WTC11 (cell line): Measurements from ENCODE around the gene TWIST2. TPM values are rescaled to one million over a fixed set of nuclear protein-coding genes. Genes with fewer than 3 reads are reported as not detected.

Experiments
- ATAC-seq: fragments of 200-7000 bp; cut with Tn5 transposase; 2 replicates; pipeline ENCODE4 v1.10.0; 2021; ENCODE audit warnings: mild to moderate bottlenecking, moderate library complexity
- CTCF ChIA-PET: fragments of 300-600 bp; sonication (Branson Sonifier 250); formaldehyde crosslinking; loops from one replicate; lab custom pipeline; 2021; ENCODE audit warnings: antibody characterized with exemption; lab: Charles Lee
- POLR2A ChIA-PET: fragments of 350-600 bp; sonication (Branson Sonifier 250); formaldehyde crosslinking; loops from one replicate; lab custom pipeline; 2021; ENCODE audit warnings: antibody characterized with exemption; lab: Charles Lee
- DNase-seq: peaks from one replicate; pipeline ENCODE4 v3.0.0; 2021; ENCODE audit warnings: low spot score
- H3K27ac Mint-ChIP-seq: 2 replicates; pipeline ENCODE4 v1.8.0; 2021; ENCODE audit warnings: mixed read lengths
- H3K27me3 Mint-ChIP-seq: 2 replicates; pipeline ENCODE4 v1.8.0; 2021; ENCODE audit warnings: low read depth, mild to moderate bottlenecking, moderate library complexity, mixed read lengths
- H3K36me3 Mint-ChIP-seq: 2 replicates; pipeline ENCODE4 v1.8.0; 2021; ENCODE audit warnings: mixed read lengths
- H3K4me1 Mint-ChIP-seq: 2 replicates; pipeline ENCODE4 v1.8.0; 2022; ENCODE audit warnings: mixed read lengths
- H3K4me3 Mint-ChIP-seq: 2 replicates; pipeline ENCODE4 v1.8.0; 2021; ENCODE audit warnings: mild to moderate bottlenecking, moderate library complexity, mixed read lengths
- H3K9me3 Mint-ChIP-seq: 2 replicates; pipeline ENCODE4 v1.8.0; 2021; ENCODE audit warnings: mixed read lengths
- CREB1 ChIP-seq: sonication (generic); formaldehyde crosslinking; IDR thresholded peaks from 2 replicates; pipeline ENCODE4 v1.8.0; 2023; ENCODE audit warnings: mild to moderate bottlenecking, missing genetic modification reagents
- JAZF1 ChIP-seq: fragments of 250-450 bp; sonication (Bioruptor Pico); IDR thresholded peaks from 2 replicates; pipeline ENCODE4 v1.9.0; 2021; ENCODE audit warnings: moderate library complexity, mild to moderate bottlenecking, inconsistent platforms
- KAT7 ChIP-seq: sonication (generic); formaldehyde crosslinking; IDR thresholded peaks from 2 replicates; pipeline ENCODE4 v1.8.1; 2023; ENCODE audit warnings: missing genetic modification reagents, mild to moderate bottlenecking, borderline replicate concordance
- MXD4 ChIP-seq: fragments of 250-450 bp; sonication (Bioruptor Pico); IDR thresholded peaks from 2 replicates; pipeline ENCODE4 v1.8.0; 2021; ENCODE audit warnings: mild to moderate bottlenecking, moderate library complexity, borderline replicate concordance
- NR2C2 ChIP-seq: sonication (generic); formaldehyde crosslinking; IDR thresholded peaks from 2 replicates; pipeline ENCODE4 v1.8.0; 2022; ENCODE audit warnings: mild to moderate bottlenecking, missing genetic modification reagents
- PRRX2 ChIP-seq: fragments of 250-450 bp; sonication (Bioruptor Pico); IDR thresholded peaks from 2 replicates; pipeline ENCODE4 v1.8.0; 2021; ENCODE audit warnings: mild to moderate bottlenecking
- SP1 ChIP-seq: sonication (generic); formaldehyde crosslinking; conservative IDR thresholded peaks from 2 replicates; pipeline ENCODE4 v1.8.1; 2022; ENCODE audit warnings: missing genetic modification reagents
- TP53 ChIP-seq: sonication (generic); formaldehyde crosslinking; IDR thresholded peaks from 2 replicates; pipeline ENCODE4 v1.8.1; 2023; ENCODE audit warnings: mild to moderate bottlenecking, missing genetic modification reagents
- ZNF671 ChIP-seq: fragments of 250-450 bp; sonication (Bioruptor Pico); IDR thresholded peaks from 2 replicates; pipeline ENCODE4 v1.8.0; 2021; ENCODE audit warnings: mild to moderate bottlenecking
- total RNA-seq: library from RNA; stranded (reverse); gene quantifications from 3 replicates; pipeline ENCODE4 v1.2.3, GENCODE V29; 2021
- TF ChIP-seq, protein P1 (sequence below): sonication (generic); formaldehyde crosslinking; IDR thresholded peaks from 2 replicates; pipeline ENCODE4 v1.8.0; 2023; ENCODE audit warnings: missing genetic modification reagents, mild to moderate bottlenecking, borderline replicate concordance
- TF ChIP-seq, protein P2 (sequence below): fragments of 250-450 bp; sonication (Bioruptor Pico); IDR thresholded peaks from 2 replicates; pipeline ENCODE4 v2.1.2; 2022; ENCODE audit warnings: mild to moderate bottlenecking, moderate library complexity
- TF ChIP-seq, protein P3 (sequence below): fragments of 250-450 bp; sonication (Bioruptor Pico); IDR thresholded peaks from 2 replicates; pipeline ENCODE4 v1.9.0; 2021; ENCODE audit warnings: moderate library complexity, mild to moderate bottlenecking, inconsistent platforms, borderline replicate concordance
- TF ChIP-seq, protein P4 (sequence below): fragments of 200-600 bp; IDR thresholded peaks from 2 replicates; pipeline ENCODE4 v1.8.0; 2022; ENCODE audit warnings: antibody characterized with exemption
- TF ChIP-seq, protein P5 (sequence below): sonication (generic); formaldehyde crosslinking; IDR thresholded peaks from 2 replicates; pipeline ENCODE4 v1.8.1; 2022; ENCODE audit warnings: low read depth, missing genetic modification reagents, borderline replicate concordance
- TF ChIP-seq, protein P6 (sequence below): sonication (generic); formaldehyde crosslinking; IDR thresholded peaks from 2 replicates; pipeline ENCODE4 v1.8.0; 2023; ENCODE audit warnings: mild to moderate bottlenecking, missing genetic modification reagents
- TF ChIP-seq, protein P7 (sequence below): sonication (generic); formaldehyde crosslinking; IDR thresholded peaks from 2 replicates; pipeline ENCODE4 v1.8.1; 2022; ENCODE audit warnings: missing genetic modification reagents, borderline replicate concordance

The TWIST2 gene
- total RNA-seq, 1 experiment from 2014 or later: 5.7 TPM

DNA sequence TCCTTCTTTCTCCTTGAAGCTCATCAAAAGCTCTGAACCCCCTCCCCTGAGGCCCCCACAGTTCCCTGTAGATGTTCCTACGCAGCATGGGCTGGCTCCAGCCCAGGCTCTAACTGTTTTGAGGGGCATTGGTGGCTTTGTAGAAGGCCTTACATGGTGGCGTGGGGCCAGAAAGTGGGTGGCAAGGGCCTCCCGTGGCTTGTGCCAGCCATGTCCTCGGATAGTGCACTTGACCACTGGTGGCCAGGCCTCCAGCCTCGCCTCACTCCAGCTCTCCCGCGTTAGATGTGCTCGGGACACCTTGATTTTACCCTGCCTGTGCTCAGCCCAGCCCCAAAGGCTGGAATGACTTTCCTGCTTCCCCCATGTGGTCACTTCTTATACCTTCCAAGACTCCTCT lies 92.9 kb downstream of the TWIST2 start (continued):
- TF ChIP-seq, protein P1, sequence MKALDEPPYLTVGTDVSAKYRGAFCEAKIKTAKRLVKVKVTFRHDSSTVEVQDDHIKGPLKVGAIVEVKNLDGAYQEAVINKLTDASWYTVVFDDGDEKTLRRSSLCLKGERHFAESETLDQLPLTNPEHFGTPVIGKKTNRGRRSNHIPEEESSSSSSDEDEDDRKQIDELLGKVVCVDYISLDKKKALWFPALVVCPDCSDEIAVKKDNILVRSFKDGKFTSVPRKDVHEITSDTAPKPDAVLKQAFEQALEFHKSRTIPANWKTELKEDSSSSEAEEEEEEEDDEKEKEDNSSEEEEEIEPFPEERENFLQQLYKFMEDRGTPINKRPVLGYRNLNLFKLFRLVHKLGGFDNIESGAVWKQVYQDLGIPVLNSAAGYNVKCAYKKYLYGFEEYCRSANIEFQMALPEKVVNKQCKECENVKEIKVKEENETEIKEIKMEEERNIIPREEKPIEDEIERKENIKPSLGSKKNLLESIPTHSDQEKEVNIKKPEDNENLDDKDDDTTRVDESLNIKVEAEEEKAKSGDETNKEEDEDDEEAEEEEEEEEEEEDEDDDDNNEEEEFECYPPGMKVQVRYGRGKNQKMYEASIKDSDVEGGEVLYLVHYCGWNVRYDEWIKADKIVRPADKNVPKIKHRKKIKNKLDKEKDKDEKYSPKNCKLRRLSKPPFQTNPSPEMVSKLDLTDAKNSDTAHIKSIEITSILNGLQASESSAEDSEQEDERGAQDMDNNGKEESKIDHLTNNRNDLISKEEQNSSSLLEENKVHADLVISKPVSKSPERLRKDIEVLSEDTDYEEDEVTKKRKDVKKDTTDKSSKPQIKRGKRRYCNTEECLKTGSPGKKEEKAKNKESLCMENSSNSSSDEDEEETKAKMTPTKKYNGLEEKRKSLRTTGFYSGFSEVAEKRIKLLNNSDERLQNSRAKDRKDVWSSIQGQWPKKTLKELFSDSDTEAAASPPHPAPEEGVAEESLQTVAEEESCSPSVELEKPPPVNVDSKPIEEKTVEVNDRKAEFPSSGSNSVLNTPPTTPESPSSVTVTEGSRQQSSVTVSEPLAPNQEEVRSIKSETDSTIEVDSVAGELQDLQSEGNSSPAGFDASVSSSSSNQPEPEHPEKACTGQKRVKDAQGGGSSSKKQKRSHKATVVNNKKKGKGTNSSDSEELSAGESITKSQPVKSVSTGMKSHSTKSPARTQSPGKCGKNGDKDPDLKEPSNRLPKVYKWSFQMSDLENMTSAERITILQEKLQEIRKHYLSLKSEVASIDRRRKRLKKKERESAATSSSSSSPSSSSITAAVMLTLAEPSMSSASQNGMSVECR (CRISPR knock-in tag): no peak
- TF ChIP-seq, protein P2, sequence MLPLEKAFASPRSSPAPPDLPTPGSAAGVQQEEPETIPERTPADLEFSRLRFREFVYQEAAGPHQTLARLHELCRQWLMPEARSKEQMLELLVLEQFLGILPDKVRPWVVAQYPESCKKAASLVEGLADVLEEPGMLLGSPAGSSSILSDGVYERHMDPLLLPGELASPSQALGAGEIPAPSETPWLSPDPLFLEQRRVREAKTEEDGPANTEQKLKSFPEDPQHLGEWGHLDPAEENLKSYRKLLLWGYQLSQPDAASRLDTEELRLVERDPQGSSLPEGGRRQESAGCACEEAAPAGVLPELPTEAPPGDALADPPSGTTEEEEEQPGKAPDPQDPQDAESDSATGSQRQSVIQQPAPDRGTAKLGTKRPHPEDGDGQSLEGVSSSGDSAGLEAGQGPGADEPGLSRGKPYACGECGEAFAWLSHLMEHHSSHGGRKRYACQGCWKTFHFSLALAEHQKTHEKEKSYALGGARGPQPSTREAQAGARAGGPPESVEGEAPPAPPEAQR (CRISPR knock-in tag): no peak
- TF ChIP-seq KAT7 (CRISPR knock-in tag) (no peak), ZNF671 (CRISPR knock-in tag) (no peak), SP1 (no peak)

DNA sequence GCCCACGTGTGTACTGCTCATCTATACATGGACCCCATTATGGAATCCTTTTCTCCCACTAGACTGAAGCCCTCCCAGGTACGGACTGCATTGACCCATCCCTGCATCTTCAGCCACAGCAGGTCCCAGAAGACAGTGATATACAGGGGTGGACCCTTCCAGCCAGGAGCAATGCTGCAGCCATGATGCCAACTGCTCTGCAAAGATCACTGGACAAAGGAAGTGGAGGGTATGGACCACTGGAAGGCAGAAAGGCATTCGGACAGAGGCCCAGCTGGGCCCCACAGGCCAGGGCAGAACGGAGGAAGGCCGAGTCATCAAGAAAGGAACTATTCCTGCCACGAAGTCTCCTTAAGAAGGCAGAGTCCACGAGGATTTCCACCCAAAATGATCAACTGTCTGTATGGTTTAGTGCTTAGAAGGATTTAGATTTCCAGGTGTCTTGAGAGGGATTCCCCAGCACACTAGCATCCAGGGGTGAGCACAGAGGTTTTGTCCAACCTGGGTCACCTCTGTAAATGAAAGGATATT lies 93.4 kb downstream of the TWIST2 start:
- Mint-ChIP-seq H3K4me3 (no peak overlapping the region), H3K27ac (no peak overlapping the region), H3K9me3 (peaks cover 5% of the 10 kb centered on the region; the same call in 1 of the 2 replicates), H3K36me3 (no peaks in the 10 kb centered on the region), H3K27me3 (no peaks in the 10 kb centered on the region), H3K4me1 (no peaks in the 10 kb centered on the region)
- no peak for ATAC-seq
- DNase-seq: no peak
- ChIA-PET CTCF (no interaction called here), POLR2A (no interaction called here)
- TF ChIP-seq, protein P3, sequence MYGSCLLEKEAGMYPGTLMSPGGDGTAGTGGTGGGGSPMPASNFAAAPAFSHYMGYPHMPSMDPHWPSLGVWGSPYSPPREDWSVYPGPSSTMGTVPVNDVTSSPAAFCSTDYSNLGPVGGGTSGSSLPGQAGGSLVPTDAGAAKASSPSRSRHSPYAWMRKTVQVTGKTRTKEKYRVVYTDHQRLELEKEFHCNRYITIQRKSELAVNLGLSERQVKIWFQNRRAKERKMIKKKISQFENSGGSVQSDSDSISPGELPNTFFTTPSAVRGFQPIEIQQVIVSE: no peak
- TF ChIP-seq ZNF671 (CRISPR knock-in tag) (no peak), TP53 (CRISPR knock-in tag) (no peak), JAZF1 (CRISPR knock-in tag) (no peak), CREB1 (CRISPR knock-in tag) (no peak), PRRX2 (CRISPR knock-in tag) (no peak), NR2C2 (CRISPR knock-in tag) (no peak), MXD4 (CRISPR knock-in tag) (no peak)
- TF ChIP-seq, protein P4, sequence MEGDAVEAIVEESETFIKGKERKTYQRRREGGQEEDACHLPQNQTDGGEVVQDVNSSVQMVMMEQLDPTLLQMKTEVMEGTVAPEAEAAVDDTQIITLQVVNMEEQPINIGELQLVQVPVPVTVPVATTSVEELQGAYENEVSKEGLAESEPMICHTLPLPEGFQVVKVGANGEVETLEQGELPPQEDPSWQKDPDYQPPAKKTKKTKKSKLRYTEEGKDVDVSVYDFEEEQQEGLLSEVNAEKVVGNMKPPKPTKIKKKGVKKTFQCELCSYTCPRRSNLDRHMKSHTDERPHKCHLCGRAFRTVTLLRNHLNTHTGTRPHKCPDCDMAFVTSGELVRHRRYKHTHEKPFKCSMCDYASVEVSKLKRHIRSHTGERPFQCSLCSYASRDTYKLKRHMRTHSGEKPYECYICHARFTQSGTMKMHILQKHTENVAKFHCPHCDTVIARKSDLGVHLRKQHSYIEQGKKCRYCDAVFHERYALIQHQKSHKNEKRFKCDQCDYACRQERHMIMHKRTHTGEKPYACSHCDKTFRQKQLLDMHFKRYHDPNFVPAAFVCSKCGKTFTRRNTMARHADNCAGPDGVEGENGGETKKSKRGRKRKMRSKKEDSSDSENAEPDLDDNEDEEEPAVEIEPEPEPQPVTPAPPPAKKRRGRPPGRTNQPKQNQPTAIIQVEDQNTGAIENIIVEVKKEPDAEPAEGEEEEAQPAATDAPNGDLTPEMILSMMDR: no peak
- TF ChIP-seq, protein P5, sequence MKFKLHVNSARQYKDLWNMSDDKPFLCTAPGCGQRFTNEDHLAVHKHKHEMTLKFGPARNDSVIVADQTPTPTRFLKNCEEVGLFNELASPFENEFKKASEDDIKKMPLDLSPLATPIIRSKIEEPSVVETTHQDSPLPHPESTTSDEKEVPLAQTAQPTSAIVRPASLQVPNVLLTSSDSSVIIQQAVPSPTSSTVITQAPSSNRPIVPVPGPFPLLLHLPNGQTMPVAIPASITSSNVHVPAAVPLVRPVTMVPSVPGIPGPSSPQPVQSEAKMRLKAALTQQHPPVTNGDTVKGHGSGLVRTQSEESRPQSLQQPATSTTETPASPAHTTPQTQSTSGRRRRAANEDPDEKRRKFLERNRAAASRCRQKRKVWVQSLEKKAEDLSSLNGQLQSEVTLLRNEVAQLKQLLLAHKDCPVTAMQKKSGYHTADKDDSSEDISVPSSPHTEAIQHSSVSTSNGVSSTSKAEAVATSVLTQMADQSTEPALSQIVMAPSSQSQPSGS (CRISPR knock-in tag): no peak
- TF ChIP-seq, protein P6, sequence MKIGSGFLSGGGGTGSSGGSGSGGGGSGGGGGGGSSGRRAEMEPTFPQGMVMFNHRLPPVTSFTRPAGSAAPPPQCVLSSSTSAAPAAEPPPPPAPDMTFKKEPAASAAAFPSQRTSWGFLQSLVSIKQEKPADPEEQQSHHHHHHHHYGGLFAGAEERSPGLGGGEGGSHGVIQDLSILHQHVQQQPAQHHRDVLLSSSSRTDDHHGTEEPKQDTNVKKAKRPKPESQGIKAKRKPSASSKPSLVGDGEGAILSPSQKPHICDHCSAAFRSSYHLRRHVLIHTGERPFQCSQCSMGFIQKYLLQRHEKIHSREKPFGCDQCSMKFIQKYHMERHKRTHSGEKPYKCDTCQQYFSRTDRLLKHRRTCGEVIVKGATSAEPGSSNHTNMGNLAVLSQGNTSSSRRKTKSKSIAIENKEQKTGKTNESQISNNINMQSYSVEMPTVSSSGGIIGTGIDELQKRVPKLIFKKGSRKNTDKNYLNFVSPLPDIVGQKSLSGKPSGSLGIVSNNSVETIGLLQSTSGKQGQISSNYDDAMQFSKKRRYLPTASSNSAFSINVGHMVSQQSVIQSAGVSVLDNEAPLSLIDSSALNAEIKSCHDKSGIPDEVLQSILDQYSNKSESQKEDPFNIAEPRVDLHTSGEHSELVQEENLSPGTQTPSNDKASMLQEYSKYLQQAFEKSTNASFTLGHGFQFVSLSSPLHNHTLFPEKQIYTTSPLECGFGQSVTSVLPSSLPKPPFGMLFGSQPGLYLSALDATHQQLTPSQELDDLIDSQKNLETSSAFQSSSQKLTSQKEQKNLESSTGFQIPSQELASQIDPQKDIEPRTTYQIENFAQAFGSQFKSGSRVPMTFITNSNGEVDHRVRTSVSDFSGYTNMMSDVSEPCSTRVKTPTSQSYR (CRISPR knock-in tag): no peak
- TF ChIP-seq, protein P7, sequence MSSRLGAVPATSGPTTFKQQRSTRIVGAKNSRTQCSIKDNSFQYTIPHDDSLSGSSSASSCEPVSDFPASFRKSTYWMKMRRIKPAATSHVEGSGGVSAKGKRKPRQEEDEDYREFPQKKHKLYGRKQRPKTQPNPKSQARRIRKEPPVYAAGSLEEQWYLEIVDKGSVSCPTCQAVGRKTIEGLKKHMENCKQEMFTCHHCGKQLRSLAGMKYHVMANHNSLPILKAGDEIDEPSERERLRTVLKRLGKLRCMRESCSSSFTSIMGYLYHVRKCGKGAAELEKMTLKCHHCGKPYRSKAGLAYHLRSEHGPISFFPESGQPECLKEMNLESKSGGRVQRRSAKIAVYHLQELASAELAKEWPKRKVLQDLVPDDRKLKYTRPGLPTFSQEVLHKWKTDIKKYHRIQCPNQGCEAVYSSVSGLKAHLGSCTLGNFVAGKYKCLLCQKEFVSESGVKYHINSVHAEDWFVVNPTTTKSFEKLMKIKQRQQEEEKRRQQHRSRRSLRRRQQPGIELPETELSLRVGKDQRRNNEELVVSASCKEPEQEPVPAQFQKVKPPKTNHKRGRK (CRISPR knock-in tag): no peak
